GM12878 (cell line): ENCODE data around the gene PPP1R26. TPM values are rescaled to one million over a fixed set of nuclear protein-coding genes. Genes with fewer than 3 reads are reported as not detected.

Experiments
- ATAC-seq: fragments of 200-7000 bp; cut with Tn5 transposase; 3 replicates; pipeline ENCODE4 v1.9.1; 2020; ENCODE audit warnings: mild to moderate bottlenecking, moderate library complexity
- BruUV-seq: library from RNA; stranded (reverse); fragments of 400-500 nt; replicated peaks from 2 replicates; lab custom pipeline; 2021; lab: Mats Ljungman, UMichigan
- CTCF ChIA-PET: fragments of 300-600 bp; sonication (Branson Sonifier 250); formaldehyde crosslinking; extraction: SDS; loops from one replicate; lab custom pipeline; 2021; ENCODE audit warnings: inconsistent platforms; lab: Yijun Ruan, JAX
- POLR2A ChIA-PET: fragments of 350-600 bp; formaldehyde crosslinking; extraction: SDS; loops from one replicate; lab custom pipeline; 2021; ENCODE audit warnings: inconsistent platforms; lab: Charles Lee
- RAD21 ChIA-PET: fragments of 300-600 bp; sonication (Branson Sonifier 250); formaldehyde crosslinking; loops from one replicate; lab custom pipeline; 2023; ENCODE audit warnings: antibody characterized with exemption; ENCODE audit not compliant: unreplicated experiment; lab: Charles Lee
- SMC1A ChIA-PET: fragments of 300-600 bp; sonication (Branson Sonifier 250); formaldehyde crosslinking; loops from one replicate; lab custom pipeline; 2023; ENCODE audit not compliant: unreplicated experiment, uncharacterized antibody; lab: Charles Lee
- DNase-seq: peaks from one replicate; pipeline ENCODE4 v3.0.0-alpha.2; 2011; ENCODE audit warnings: low read depth, low spot score
- FAIRE-seq: peaks from 3 replicates; lab custom pipeline; 2011; peaks lifted over from hg19 to GRCh38; lab: Jason Lieb, UNC
- H2AFZ ChIP-seq: 2 replicates; pipeline ENCODE4 v1.6.0; 2011; ENCODE audit warnings: low read depth, low read length, control low read depth; ENCODE audit not compliant: control insufficient read depth
- H3K27ac ChIP-seq: 2 replicates; pipeline ENCODE4 v1.5.1; 2011; ENCODE audit warnings: control low read depth; ENCODE audit not compliant: control insufficient read depth, insufficient read depth
- H3K27me3 ChIP-seq, 2 experiments: replicated peaks in 1 of 2; 2 replicates each; pipeline versions ENCODE4 v1.6.0 to v1.6.1; 2011; ENCODE audit warnings: low read length in 1 of 2; ENCODE audit not compliant: control insufficient read depth in 2 of 2, insufficient read depth in 2 of 2
- H3K36me3 ChIP-seq, 2 experiments: 2 replicates each; pipeline ENCODE4 v1.5.1; 2011; ENCODE audit warnings: low read length in 1 of 2; ENCODE audit not compliant: control insufficient read depth in 2 of 2, insufficient read depth in 2 of 2
- H3K4me1 ChIP-seq: 2 replicates; pipeline ENCODE4 v1.6.1; 2011; ENCODE audit warnings: mild to moderate bottlenecking, low read length, moderate library complexity, mixed read lengths; ENCODE audit not compliant: control insufficient read depth, insufficient read depth
- H3K4me2 ChIP-seq: 2 replicates; pipeline ENCODE4 v1.6.0; 2011; ENCODE audit warnings: control low read depth; ENCODE audit not compliant: control insufficient read depth, insufficient read depth
- H3K4me3 ChIP-seq: fragments of 200-600 bp; sonication (generic); 2 replicates; pipeline ENCODE4 v1.5.1; 2016
- H3K79me2 ChIP-seq: 2 replicates; pipeline ENCODE4 v1.6.0; 2011; ENCODE audit warnings: low read length; ENCODE audit not compliant: control insufficient read depth, insufficient read depth
- H3K9ac ChIP-seq: 2 replicates; pipeline ENCODE4 v1.8.0; 2011; ENCODE audit warnings: low read length, control low read depth, mixed read lengths; ENCODE audit not compliant: control insufficient read depth, insufficient read depth
- H3K9me3 ChIP-seq: replicated peaks from 3 replicates; pipeline ENCODE4 v1.5.1; 2011; ENCODE audit warnings: mild to moderate bottlenecking, low read length; ENCODE audit not compliant: control insufficient read depth, insufficient read depth
- H4K20me1 ChIP-seq: 2 replicates; pipeline ENCODE4 v1.6.0; 2011; ENCODE audit not compliant: control insufficient read depth, insufficient read depth
- BHLHE40 ChIP-seq, 2 experiments: fragments of 450-650 bp in 1 of 2; IDR thresholded peaks; 2 replicates each; pipeline ENCODE4 v1.6.1; 2011 to 2017; ENCODE audit warnings: low read depth in 2 of 2, borderline replicate concordance in 1 of 2, improper control_type of control experiment in 1 of 2, low read length in 1 of 2, mild to moderate bottlenecking in 1 of 2
- FOS ChIP-seq: IDR thresholded peaks from 3 replicates; pipeline ENCODE4 v1.6.1; 2011; ENCODE audit warnings: borderline replicate concordance; ENCODE audit not compliant: insufficient read length; ENCODE audit errors: extremely low read depth
- SREBF2 ChIP-seq: IDR thresholded peaks from 2 replicates; pipeline ENCODE4 v1.6.1; 2012; ENCODE audit warnings: mild to moderate bottlenecking, low read length
- STAT1 ChIP-seq: fragments of 450-650 bp; conservative IDR thresholded peaks from 2 replicates; pipeline ENCODE4 v1.6.1; 2014; ENCODE audit warnings: antibody characterized with exemption, mild to moderate bottlenecking
- STAT3 ChIP-seq: IDR thresholded peaks from 2 replicates; pipeline ENCODE4 v1.6.1; 2011; ENCODE audit warnings: low read depth, low read length, improper control_type of control experiment
- TCF12 ChIP-seq: IDR thresholded peaks from 2 replicates; pipeline ENCODE4 v1.6.1; 2011; ENCODE audit warnings: low read depth, mild to moderate bottlenecking, low read length
- YY1 ChIP-seq: IDR thresholded peaks from 2 replicates; pipeline ENCODE4 v1.6.1; 2011; ENCODE audit warnings: low read depth, mild to moderate bottlenecking, low read length
- ZBED1 ChIP-seq: IDR thresholded peaks from 2 replicates; pipeline ENCODE4 v1.6.1; 2016; ENCODE audit warnings: borderline replicate concordance
- WGBS: methylation state at CpG from one replicate; pipeline ENCODE4 v1.1.6; 2016; ENCODE audit warnings: low lambda C conversion rate; ENCODE audit not compliant: insufficient replicate concordance, insufficient coverage; ENCODE audit errors: missing lambda C conversion rate; 5-methylcytosine and 5-hydroxymethylcytosine counted together
- in situ Hi-C: fragments of 300-500 bp; cut with MboI; formaldehyde crosslinking; loops from 9 replicates; pipeline ENCODE4 v1.14.3; 2018; ENCODE audit warnings: mixed read lengths
- intact Hi-C: fragments of 100-400 bp; cut with micrococcal nuclease; formaldehyde crosslinking; loops from one replicate; pipeline ENCODE4 v1.14.2; 2022; ENCODE audit not compliant: unreplicated experiment
- polyA plus RNA-seq, 11 experiments: library from polyadenylated mRNA; depleted of rRNA in 4 of 11; unstranded in 6 of 11; stranded (reverse) in 5 of 11; fragments of >200 nt; fragmentation: Nextera tagmentation in 4 of 11; fragmentation: Illumina TruSeq in 1 of 11; extraction: Ambion mirVana in 4 of 11; extraction: Trizol in 1 of 11; gene quantifications; 1 replicate in 1 of 11; 2 replicates in 10 of 11; pipeline versions ENCODE4 v1.2.1 to v1.2.3, GENCODE V29; 2011 to 2016; ENCODE audit warnings: inconsistent platforms in 2 of 11, missing spikeins in 2 of 11, low read depth in 1 of 11
- total RNA-seq, 4 experiments: library from RNA; depleted of rRNA in 3 of 4; stranded (reverse); fragments of >200 nt in 3 of 4; fragmentation: Illumina TruSeq in 1 of 4; extraction: Trizol in 1 of 4; gene quantifications; 2 replicates each; pipeline versions ENCODE4 v1.2.1 to v1.2.3, GENCODE V29; 2013 to 2021
- TF ChIP-seq, protein P1 (sequence below): fragments of 450-650 bp; IDR thresholded peaks from 2 replicates; pipeline ENCODE4 v1.6.1; 2016; ENCODE audit warnings: mild to moderate bottlenecking
- TF ChIP-seq, protein P2 (sequence below): IDR thresholded peaks from 2 replicates; pipeline ENCODE4 v1.6.1; 2012; ENCODE audit warnings: low read length, inconsistent platforms
- TF ChIP-seq, protein P3 (sequence below): IDR thresholded peaks from 2 replicates; pipeline ENCODE4 v1.6.1; 2011; ENCODE audit warnings: low read depth, low read length, improper control_type of control experiment, borderline replicate concordance
- TF ChIP-seq, protein P4 (sequence below): fragments of 450-650 bp; IDR thresholded peaks from 2 replicates; pipeline ENCODE4 v1.6.1; 2017; ENCODE audit warnings: mild to moderate bottlenecking

PPP1R26 gene
- total and polyA plus RNA-seq, 10 of the 15 experiments (the other 5 are each of a cell fraction or from before 2014, with no cell fraction given), result 0.02 to 1.9 (median 0.18) TPM

DNA sequence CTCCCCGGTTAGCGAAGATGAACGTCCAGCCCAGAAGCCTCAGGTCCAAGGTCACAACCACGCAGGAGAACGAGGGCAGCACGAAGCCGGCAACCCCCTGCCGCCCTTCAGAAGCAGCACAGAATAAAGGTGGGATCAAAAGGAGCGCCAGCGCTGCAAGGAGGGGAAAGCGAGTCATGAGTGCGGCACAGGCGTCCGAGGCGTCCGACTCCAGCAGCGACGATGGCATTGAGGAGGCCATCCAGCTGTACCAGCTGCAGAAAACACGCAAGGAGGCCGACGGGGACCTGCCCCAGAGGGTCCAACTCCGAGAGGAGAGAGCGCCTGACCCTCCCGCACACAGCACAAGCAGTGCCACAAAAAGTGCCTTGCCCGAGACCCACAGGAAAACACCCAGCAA lies 5.8 kb downstream of the PPP1R26 start:
- POLR2A ChIA-PET, result no interaction called here
- no TSS peak for BruUV-seq
- intact Hi-C loops, result no loop called here
- ATAC-seq, result no peak
- TF ChIP-seq, protein P1, sequence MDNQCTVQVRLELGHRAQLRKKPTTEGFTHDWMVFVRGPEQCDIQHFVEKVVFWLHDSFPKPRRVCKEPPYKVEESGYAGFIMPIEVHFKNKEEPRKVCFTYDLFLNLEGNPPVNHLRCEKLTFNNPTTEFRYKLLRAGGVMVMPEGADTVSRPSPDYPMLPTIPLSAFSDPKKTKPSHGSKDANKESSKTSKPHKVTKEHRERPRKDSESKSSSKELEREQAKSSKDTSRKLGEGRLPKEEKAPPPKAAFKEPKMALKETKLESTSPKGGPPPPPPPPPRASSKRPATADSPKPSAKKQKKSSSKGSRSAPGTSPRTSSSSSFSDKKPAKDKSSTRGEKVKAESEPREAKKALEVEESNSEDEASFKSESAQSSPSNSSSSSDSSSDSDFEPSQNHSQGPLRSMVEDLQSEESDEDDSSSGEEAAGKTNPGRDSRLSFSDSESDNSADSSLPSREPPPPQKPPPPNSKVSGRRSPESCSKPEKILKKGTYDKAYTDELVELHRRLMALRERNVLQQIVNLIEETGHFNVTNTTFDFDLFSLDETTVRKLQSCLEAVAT, result no peak
- no peak for TF ChIP-seq ZBED1
- TF ChIP-seq, protein P2, sequence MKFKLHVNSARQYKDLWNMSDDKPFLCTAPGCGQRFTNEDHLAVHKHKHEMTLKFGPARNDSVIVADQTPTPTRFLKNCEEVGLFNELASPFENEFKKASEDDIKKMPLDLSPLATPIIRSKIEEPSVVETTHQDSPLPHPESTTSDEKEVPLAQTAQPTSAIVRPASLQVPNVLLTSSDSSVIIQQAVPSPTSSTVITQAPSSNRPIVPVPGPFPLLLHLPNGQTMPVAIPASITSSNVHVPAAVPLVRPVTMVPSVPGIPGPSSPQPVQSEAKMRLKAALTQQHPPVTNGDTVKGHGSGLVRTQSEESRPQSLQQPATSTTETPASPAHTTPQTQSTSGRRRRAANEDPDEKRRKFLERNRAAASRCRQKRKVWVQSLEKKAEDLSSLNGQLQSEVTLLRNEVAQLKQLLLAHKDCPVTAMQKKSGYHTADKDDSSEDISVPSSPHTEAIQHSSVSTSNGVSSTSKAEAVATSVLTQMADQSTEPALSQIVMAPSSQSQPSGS, result no peak
- TF ChIP-seq, protein P3, sequence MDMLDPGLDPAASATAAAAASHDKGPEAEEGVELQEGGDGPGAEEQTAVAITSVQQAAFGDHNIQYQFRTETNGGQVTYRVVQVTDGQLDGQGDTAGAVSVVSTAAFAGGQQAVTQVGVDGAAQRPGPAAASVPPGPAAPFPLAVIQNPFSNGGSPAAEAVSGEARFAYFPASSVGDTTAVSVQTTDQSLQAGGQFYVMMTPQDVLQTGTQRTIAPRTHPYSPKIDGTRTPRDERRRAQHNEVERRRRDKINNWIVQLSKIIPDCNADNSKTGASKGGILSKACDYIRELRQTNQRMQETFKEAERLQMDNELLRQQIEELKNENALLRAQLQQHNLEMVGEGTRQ, result no peak
- TF ChIP-seq YY1, result no peak
- TF ChIP-seq, protein P4, sequence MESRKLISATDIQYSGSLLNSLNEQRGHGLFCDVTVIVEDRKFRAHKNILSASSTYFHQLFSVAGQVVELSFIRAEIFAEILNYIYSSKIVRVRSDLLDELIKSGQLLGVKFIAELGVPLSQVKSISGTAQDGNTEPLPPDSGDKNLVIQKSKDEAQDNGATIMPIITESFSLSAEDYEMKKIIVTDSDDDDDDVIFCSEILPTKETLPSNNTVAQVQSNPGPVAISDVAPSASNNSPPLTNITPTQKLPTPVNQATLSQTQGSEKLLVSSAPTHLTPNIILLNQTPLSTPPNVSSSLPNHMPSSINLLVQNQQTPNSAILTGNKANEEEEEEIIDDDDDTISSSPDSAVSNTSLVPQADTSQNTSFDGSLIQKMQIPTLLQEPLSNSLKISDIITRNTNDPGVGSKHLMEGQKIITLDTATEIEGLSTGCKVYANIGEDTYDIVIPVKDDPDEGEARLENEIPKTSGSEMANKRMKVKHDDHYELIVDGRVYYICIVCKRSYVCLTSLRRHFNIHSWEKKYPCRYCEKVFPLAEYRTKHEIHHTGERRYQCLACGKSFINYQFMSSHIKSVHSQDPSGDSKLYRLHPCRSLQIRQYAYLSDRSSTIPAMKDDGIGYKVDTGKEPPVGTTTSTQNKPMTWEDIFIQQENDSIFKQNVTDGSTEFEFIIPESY, result no peak
- TF ChIP-seq TCF12, result no peak
- no peak for TF ChIP-seq SREBF2
- TF ChIP-seq STAT1, result no peak
- TF ChIP-seq STAT3, result no peak
- TF ChIP-seq FOS, result no peak
- TF ChIP-seq BHLHE40 (IDR thresholded peaks at IDR 0.05; ENCODE audit: borderline replicate concordance in 1 of 2, low read depth in 2 of 2, low read length in 1 of 2), result no peak
- TF ChIP-seq, all 136 proteins: peak for 0
- H2AFZ ChIP-seq, result no peak overlapping the region
- no peaks in the 10 kb centered on the region for H4K20me1 ChIP-seq
- FAIRE-seq, result no peak
- H3K27me3 ChIP-seq, result no peaks in the 10 kb centered on the region; a peak in 1 of 4 replicates
- ChIA-PET CTCF (no interaction called here), RAD21 (no interaction called here), SMC1A (no interaction called here)
- in situ Hi-C loops, result no loop called here
- H3K4me2 ChIP-seq, result no peak overlapping the region
- no peaks in the 10 kb centered on the region for H3K79me2 ChIP-seq
- H3K4me1 ChIP-seq, result no peaks in the 10 kb centered on the region
- H3K9me3 ChIP-seq, result no peaks in the 10 kb centered on the region
- H3K9ac ChIP-seq, result no peak overlapping the region
- H3K4me3 ChIP-seq, result no peak overlapping the region
- no peak overlapping the region for H3K27ac ChIP-seq
- WGBS, result 83% methylated on average over 25 of the region's 25 CpGs
- DNase-seq, result no peak
- no peaks in the 10 kb centered on the region; a peak in 1 of 4 replicates for H3K36me3 ChIP-seq
